Mesenchymal stem cell (in vitro differentiated cells and primary cell): ENCODE data around the gene ARF4.
"Not testable (repeated sequence)": the region's sequence is repeated elsewhere in the genome, so short reads cannot be mapped to it uniquely, and the experiment has no call there.

Experiments
- DNase-seq: peaks from one replicate; pipeline ENCODE4 v3.0.0-alpha.2; 2013
- H2AFZ ChIP-seq: one replicate; pipeline ENCODE4 v1.6.1; 2013; ENCODE audit warnings: low read depth, mild to moderate bottlenecking, control low read depth, inconsistent platforms, low read length, moderate library complexity
- H2AK5ac ChIP-seq: 2 replicates; pipeline ENCODE4 v1.6.1; 2013; ENCODE audit warnings: low read length, moderate library complexity, mild to moderate bottlenecking, inconsistent platforms; ENCODE audit not compliant: severe bottlenecking
- H2BK120ac ChIP-seq: one replicate; pipeline ENCODE4 v1.6.1; 2013; ENCODE audit warnings: low read depth, mild to moderate bottlenecking, inconsistent platforms, low read length, moderate library complexity
- H2BK12ac ChIP-seq, 2 experiments: one replicate each; pipeline ENCODE4 v1.6.1; 2013; ENCODE audit warnings: inconsistent platforms in 2 of 2, low read length in 2 of 2, mild to moderate bottlenecking in 2 of 2, moderate library complexity in 2 of 2, control low read depth in 1 of 2
- H2BK15ac ChIP-seq: one replicate; pipeline ENCODE4 v1.6.1; 2013; ENCODE audit warnings: mild to moderate bottlenecking, low read depth, inconsistent platforms; ENCODE audit not compliant: poor library complexity, severe bottlenecking
- H2BK5ac ChIP-seq: 2 replicates; pipeline ENCODE4 v1.6.1; 2013; ENCODE audit warnings: low read depth, mild to moderate bottlenecking, low read length, control low read depth, inconsistent platforms; ENCODE audit not compliant: poor library complexity, severe bottlenecking
- H3K14ac ChIP-seq, 2 experiments: one replicate each; pipeline ENCODE4 v1.6.1; 2013; ENCODE audit warnings: inconsistent platforms in 2 of 2, low read length in 2 of 2, control low read depth in 1 of 2, mild to moderate bottlenecking in 1 of 2, moderate library complexity in 1 of 2
- H3K18ac ChIP-seq, 2 experiments: one replicate each; pipeline ENCODE4 v1.6.1; 2013; ENCODE audit warnings: inconsistent platforms in 2 of 2, low read length in 2 of 2, control low read depth in 1 of 2, low read depth in 1 of 2, mild to moderate bottlenecking in 1 of 2
- H3K23ac ChIP-seq, 2 experiments: one replicate each; pipeline ENCODE4 v1.6.1; 2013; ENCODE audit warnings: inconsistent platforms in 2 of 2, low read length in 2 of 2, mild to moderate bottlenecking in 2 of 2, moderate library complexity in 2 of 2, control low read depth in 1 of 2
- H3K27ac ChIP-seq: 2 replicates; pipeline ENCODE4 v1.5.1; 2013; ENCODE audit warnings: mild to moderate bottlenecking, moderate library complexity, low read length, control low read depth, inconsistent platforms; ENCODE audit not compliant: poor library complexity, severe bottlenecking
- H3K27me3 ChIP-seq, 2 experiments: 2 replicates each; pipeline versions ENCODE4 v1.6.1 to v1.7.0; 2013; ENCODE audit warnings: low read length in 2 of 2, mild to moderate bottlenecking in 2 of 2, moderate library complexity in 2 of 2, control low read depth in 1 of 2, inconsistent platforms in 1 of 2; ENCODE audit not compliant: control insufficient read depth in 1 of 2, insufficient read depth in 1 of 2
- H3K36me3 ChIP-seq, 2 experiments: 2 replicates each; pipeline versions ENCODE4 v1.6.1 to v1.7.0; 2013; ENCODE audit warnings: low read length in 2 of 2, control low read depth in 1 of 2, inconsistent platforms in 1 of 2, low read depth in 1 of 2, mild to moderate bottlenecking in 1 of 2; ENCODE audit not compliant: insufficient read depth in 2 of 2, control insufficient read depth in 1 of 2
- H3K4ac ChIP-seq, 2 experiments: one replicate each; pipeline ENCODE4 v1.6.1; 2013; ENCODE audit warnings: inconsistent platforms in 2 of 2, low read length in 2 of 2, mild to moderate bottlenecking in 2 of 2, moderate library complexity in 2 of 2, control low read depth in 1 of 2, low read depth in 1 of 2
- H3K4me1 ChIP-seq: 2 replicates; pipeline ENCODE4 v1.6.1; 2013; ENCODE audit warnings: low read depth, low read length, control low read depth; ENCODE audit not compliant: control insufficient read depth, insufficient read depth
- H3K4me2 ChIP-seq: 2 replicates; pipeline ENCODE4 v1.6.1; 2013; ENCODE audit warnings: low read length, mild to moderate bottlenecking, inconsistent platforms; ENCODE audit not compliant: poor library complexity, severe bottlenecking
- H3K4me3 ChIP-seq, 2 experiments: 2 replicates each; pipeline versions ENCODE4 v1.5.1 to v1.7.0; 2013; ENCODE audit warnings: low read length in 2 of 2, mild to moderate bottlenecking in 2 of 2, control low read depth in 1 of 2, low read depth in 1 of 2; ENCODE audit not compliant: insufficient read depth in 1 of 2
- H3K79me1 ChIP-seq: replicated peaks from 2 replicates; pipeline ENCODE4 v1.6.1; 2013; ENCODE audit warnings: mild to moderate bottlenecking, control low read depth, low read length, inconsistent platforms; ENCODE audit not compliant: poor library complexity, severe bottlenecking
- H3K9ac ChIP-seq: 2 replicates; pipeline ENCODE4 v1.7.0; 2013; ENCODE audit warnings: mild to moderate bottlenecking, low read length, moderate library complexity
- H3K9me3 ChIP-seq: 2 replicates; pipeline ENCODE4 v1.7.0; 2013; ENCODE audit warnings: mild to moderate bottlenecking, low read length; ENCODE audit not compliant: control insufficient read depth
- H4K8ac ChIP-seq: one replicate; pipeline ENCODE4 v1.6.1; 2013; ENCODE audit warnings: inconsistent platforms, mild to moderate bottlenecking, low read length, moderate library complexity
- H4K91ac ChIP-seq: one replicate; pipeline ENCODE4 v1.6.1; 2013; ENCODE audit warnings: mild to moderate bottlenecking, low read length, inconsistent platforms
- WGBS: methylation state at CpG from one replicate; pipeline ENCODE4 v1.1.7; 2013; ENCODE audit warnings: mixed read lengths; 5-methylcytosine and 5-hydroxymethylcytosine counted together

ARF4 gene

DNA sequence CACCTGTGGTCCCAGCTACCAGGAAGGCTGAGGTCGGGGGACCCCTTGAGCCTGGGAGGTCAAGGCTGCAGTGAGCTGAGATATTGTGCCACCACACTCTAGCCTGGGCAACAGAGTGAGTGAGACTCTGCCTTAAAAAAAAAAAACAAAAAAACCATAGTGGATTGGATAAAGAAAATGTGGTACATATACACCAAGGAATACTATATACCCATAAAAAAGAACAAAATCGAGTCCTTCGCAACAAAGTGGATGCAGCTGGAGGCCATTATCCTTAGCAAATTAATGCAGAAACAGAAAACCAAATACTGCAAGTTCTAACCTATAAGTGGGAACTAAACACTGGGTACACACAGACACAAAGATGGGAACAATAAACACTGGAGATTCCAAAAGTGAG is 20.6 kb upstream of the ARF4 start:
- Histone ChIP-seq H4K91ac (no peak overlapping the region), H2BK15ac (no peak overlapping the region), H2AFZ (no peak overlapping the region), H3K23ac (no peak overlapping the region), H2BK12ac (no peak overlapping the region), H3K14ac (no peak overlapping the region), H2AK5ac (no peak overlapping the region), H3K27ac (no peak overlapping the region), H3K4ac (no peak overlapping the region), H2BK5ac (no peak overlapping the region), H3K9me3 (no peaks in the 10 kb centered on the region), H3K4me1 (no peaks in the 10 kb centered on the region), H3K36me3 (peaks cover 3 to 12% of the 10 kb centered on the region in 2 experiments), H4K8ac (no peak overlapping the region), H3K4me3 (no peak overlapping the region), H3K4me2 (no peak overlapping the region), H2BK120ac (no peak overlapping the region), H3K79me1 (no peaks in the 10 kb centered on the region), H3K9ac (no peak overlapping the region), H3K18ac (no peak overlapping the region), H3K27me3 (no peaks in the 10 kb centered on the region)
- no peak for DNase-seq
- 89% methylated on average over 3 of the region's 3 CpGs for WGBS

DNA sequence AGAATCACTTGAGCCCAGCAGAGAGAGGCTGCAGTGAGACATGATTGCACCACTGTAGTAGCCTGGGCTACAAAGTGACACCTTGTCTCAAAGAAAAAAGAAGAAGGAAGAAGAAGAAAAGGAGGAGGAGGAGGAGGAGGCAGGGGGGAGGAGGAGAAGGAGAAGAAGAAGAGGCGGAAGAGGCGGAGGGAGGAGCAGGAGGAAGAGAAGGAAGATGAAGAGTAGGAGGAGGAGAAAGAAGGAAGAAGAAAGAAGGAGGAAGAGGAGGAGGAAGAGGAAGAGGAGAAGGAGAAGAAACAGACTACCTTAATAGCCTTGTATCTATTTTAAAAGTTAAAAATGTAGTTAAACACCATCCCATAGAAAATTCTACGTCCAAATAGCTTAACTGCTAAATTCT is 19.1 kb upstream of the ARF4 start:
- Histone ChIP-seq H3K27me3 (no peaks in the 10 kb centered on the region), H3K4me2 (no peak overlapping the region), H3K4me1 (no peaks in the 10 kb centered on the region), H3K9me3 (no peaks in the 10 kb centered on the region), H2BK12ac (no peak overlapping the region), H2BK15ac (no peak overlapping the region), H3K4me3 (no peak overlapping the region), H4K91ac (no peak overlapping the region), H2AFZ (no peak overlapping the region), H3K23ac (no peak overlapping the region), H3K4ac (no peak overlapping the region), H3K79me1 (no peaks in the 10 kb centered on the region), H3K14ac (no peak overlapping the region), H2BK120ac (no peak overlapping the region), H2AK5ac (no peak overlapping the region), H3K18ac (no peak overlapping the region), H3K27ac (no peak overlapping the region), H2BK5ac (no peak overlapping the region), H3K9ac (no peak overlapping the region), H4K8ac (no peak overlapping the region), H3K36me3 (peaks cover 0 to 3% of the 10 kb centered on the region in 2 experiments)
- DNase-seq: no peak
- 95% methylated on average over 2 of the region's 3 CpGs for WGBS

GRCh38 chr3:57611870-57612269 is 14.7 kb upstream of the ARF4 start:
- H3K4me3 ChIP-seq, H3K79me1 ChIP-seq, H3K14ac ChIP-seq, H2BK120ac ChIP-seq, H4K91ac ChIP-seq, H2AFZ ChIP-seq, H3K9ac ChIP-seq, H2AK5ac ChIP-seq, H3K23ac ChIP-seq, H3K18ac ChIP-seq, H3K9me3 ChIP-seq, H2BK15ac ChIP-seq, DNase-seq, H3K27me3 ChIP-seq, H2BK5ac ChIP-seq, H4K8ac ChIP-seq, H3K4me1 ChIP-seq, H3K27ac ChIP-seq, H2BK12ac ChIP-seq, H3K36me3 ChIP-seq, H3K4me2 ChIP-seq, H3K4ac ChIP-seq: not testable (repeated sequence)
- 89% methylated on average over 3 of the region's 5 CpGs for WGBS

DNA sequence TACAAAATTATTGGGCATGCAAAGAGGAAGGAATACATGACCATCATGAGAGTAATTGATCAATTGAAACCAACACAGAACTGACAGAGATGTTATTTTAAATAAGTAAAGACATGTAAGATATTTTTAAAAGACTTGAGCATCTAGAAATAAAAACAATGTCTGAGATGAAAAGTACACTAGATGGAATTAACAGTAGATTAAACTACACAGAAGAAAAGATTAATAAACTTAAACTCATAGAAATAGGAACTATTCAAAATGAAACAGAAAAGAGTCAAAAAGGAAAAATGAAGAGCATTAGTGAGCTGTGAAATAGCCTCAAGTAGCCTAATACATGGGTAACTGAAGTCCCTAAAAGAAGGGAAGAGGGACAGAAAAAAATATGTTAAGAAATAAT is 8.5 kb upstream of the ARF4 start:
- no peak overlapping the region for H3K4me2 ChIP-seq
- H2BK12ac ChIP-seq: no peak overlapping the region
- H3K4ac ChIP-seq: no peak overlapping the region
- H3K4me1 ChIP-seq: no peaks in the 10 kb centered on the region
- H3K4me3 ChIP-seq: no peak overlapping the region
- no peak for DNase-seq
- H2BK5ac ChIP-seq: no peak overlapping the region
- no peak overlapping the region for H2AK5ac ChIP-seq
- H2BK15ac ChIP-seq: no peak overlapping the region
- no peak overlapping the region for H4K8ac ChIP-seq
- no peak overlapping the region for H2AFZ ChIP-seq
- H3K36me3 ChIP-seq: peaks cover 3 to 9% of the 10 kb centered on the region in 2 experiments
- H3K18ac ChIP-seq: no peak overlapping the region
- H2BK120ac ChIP-seq: no peak overlapping the region
- H4K91ac ChIP-seq: no peak overlapping the region
- H3K79me1 ChIP-seq: peaks cover 5% of the 10 kb centered on the region
- no peaks in the 10 kb centered on the region for H3K27me3 ChIP-seq
- no peak overlapping the region for H3K27ac ChIP-seq
- H3K14ac ChIP-seq: no peak overlapping the region
- H3K23ac ChIP-seq: no peak overlapping the region
- H3K9me3 ChIP-seq: peaks cover 8% of the 10 kb centered on the region
- no peak overlapping the region for H3K9ac ChIP-seq
